GM13976 (cell line): ENCODE results near the gene OR10J1.

Source experiments
- DNase-seq: peaks from one replicate; pipeline ENCODE4 v3.0.0; 2012; ENCODE audit warnings: low spot score
- in situ Hi-C: fragments of 300-500 bp; cut with MboI; formaldehyde crosslinking; loops from one replicate; pipeline ENCODE4 v1.12.0; 2022; ENCODE audit warnings: low sequenced_read_pairs, mixed read lengths, inconsistent platforms; ENCODE audit not compliant: unreplicated experiment
- TF ChIP-seq, protein P1 (sequence below): IDR thresholded peaks from 2 replicates; pipeline ENCODE4 v1.5.1; 2012; ENCODE audit warnings: borderline replicate concordance, mild to moderate bottlenecking; ENCODE audit not compliant: insufficient read depth; ENCODE audit errors: extremely low read depth, missing control alignments, control extremely low read depth

The OR10J1 gene, protein sequence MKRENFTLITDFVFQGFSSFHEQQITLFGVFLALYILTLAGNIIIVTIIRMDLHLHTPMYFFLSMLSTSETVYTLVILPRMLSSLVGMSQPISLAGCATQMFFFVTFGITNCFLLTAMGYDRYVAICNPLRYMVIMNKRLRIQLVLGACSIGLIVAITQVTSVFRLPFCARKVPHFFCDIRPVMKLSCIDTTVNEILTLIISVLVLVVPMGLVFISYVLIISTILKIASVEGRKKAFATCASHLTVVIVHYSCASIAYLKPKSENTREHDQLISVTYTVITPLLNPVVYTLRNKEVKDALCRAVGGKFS

GRCh38 chr1:159439422-159439821 lies at the start of gene OR10J1:
OR10J1 (plus strand) TSS chr1:159439722; CDS start chr1:159439792, 70 bp downstream.
- in situ Hi-C loops = no loop called here
- DNase-seq = no peak
- TF ChIP-seq, protein P1, sequence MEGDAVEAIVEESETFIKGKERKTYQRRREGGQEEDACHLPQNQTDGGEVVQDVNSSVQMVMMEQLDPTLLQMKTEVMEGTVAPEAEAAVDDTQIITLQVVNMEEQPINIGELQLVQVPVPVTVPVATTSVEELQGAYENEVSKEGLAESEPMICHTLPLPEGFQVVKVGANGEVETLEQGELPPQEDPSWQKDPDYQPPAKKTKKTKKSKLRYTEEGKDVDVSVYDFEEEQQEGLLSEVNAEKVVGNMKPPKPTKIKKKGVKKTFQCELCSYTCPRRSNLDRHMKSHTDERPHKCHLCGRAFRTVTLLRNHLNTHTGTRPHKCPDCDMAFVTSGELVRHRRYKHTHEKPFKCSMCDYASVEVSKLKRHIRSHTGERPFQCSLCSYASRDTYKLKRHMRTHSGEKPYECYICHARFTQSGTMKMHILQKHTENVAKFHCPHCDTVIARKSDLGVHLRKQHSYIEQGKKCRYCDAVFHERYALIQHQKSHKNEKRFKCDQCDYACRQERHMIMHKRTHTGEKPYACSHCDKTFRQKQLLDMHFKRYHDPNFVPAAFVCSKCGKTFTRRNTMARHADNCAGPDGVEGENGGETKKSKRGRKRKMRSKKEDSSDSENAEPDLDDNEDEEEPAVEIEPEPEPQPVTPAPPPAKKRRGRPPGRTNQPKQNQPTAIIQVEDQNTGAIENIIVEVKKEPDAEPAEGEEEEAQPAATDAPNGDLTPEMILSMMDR = no peak

DNA sequence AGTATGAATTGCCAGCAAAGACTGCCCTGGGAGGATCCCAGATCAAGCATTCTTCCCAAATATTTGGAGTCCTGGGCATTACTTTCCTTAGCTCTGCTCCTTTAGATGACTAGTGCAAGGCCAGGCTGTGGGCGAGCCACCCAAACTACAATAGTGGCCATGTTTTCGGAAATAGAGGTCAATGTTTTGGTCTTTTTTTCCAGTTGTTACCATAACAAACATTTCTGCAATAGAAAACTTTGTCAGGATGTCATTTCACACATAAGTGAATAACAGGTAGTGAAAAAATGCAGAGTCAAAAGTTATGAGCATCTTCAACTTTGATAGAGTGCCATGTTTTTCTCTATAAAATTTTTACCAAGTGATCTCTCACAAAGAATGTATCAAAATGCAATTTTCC lies 32.7 kb upstream of the OR10J1 start:
- TF ChIP-seq, protein P1 = no peak
- no peak for DNase-seq
- in situ Hi-C loops = no loop called here

DNA sequence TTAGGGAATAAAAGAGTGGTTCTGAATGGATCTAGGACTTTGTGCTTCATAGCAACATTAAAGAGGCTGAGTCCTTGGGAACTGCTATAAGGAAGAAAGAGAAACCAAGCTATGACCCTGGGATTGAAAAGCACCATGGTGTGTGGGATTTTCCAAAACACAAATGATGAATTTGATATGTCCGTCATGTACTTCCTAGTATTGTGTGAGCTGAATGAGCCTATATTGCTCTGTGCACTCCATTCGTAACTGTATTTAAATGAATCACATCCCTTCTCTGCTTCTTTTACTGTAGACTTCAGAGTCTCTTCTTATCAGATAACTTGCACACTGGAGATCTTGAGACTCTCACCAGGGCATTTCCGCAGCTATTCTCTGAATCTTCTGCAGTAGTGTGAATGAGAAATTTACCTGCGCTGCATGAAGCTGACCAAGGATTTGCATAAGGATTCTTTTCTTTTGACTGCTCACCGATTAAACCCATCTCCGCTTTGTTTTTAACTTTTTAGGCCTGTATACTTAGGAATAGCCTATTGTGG lies 30.6 kb upstream of the OR10J1 start:
- no peak for DNase-seq
- in situ Hi-C loops = no loop called here
- TF ChIP-seq, protein P1 = no peak

GRCh38 chr1:159421821-159422220 lies 17.7 kb upstream of the OR10J1 start:
- in situ Hi-C loops = no loop called here
- no peak for DNase-seq
- TF ChIP-seq, protein P1 = peak; percentile 14

- TF ChIP-seq, protein P1 = no peak
- no peak for DNase-seq
- in situ Hi-C loops = no loop called here
Observed at GRCh38 chr1:159428536-159428935, 11.0 kb upstream of the OR10J1 start.

GRCh38 chr1:159429074-159429861 lies 10.3 kb upstream of the OR10J1 start:
- TF ChIP-seq, protein P1 = no peak
- in situ Hi-C loops = no loop called here
- DNase-seq = no peak
